Smooth muscle cell (in vitro differentiated cells): ENCODE data around the gene KRTAP5-5. TPM values are rescaled to one million over a fixed set of nuclear protein-coding genes. Genes with fewer than 3 reads are reported as not detected.
"Not testable (repeated sequence)": the region's sequence is repeated elsewhere in the genome, so short reads cannot be mapped to it uniquely, and the experiment has no call there.

ENCODE experiments used
- DNase-seq: peaks from one replicate; lab custom pipeline; 2025; ENCODE audit not compliant: unreplicated experiment; lab: John Stamatoyannopoulos, UW
- H2AFZ ChIP-seq: fragments of 200-600 bp; sonication (generic); 2 replicates; pipeline ENCODE4 v1.6.0; 2016; ENCODE audit warnings: antibody characterized with exemption, low read depth, mild to moderate bottlenecking
- H3F3A ChIP-seq: fragments of 200-600 bp; sonication (generic); 2 replicates; pipeline ENCODE4 v1.6.0; 2017; ENCODE audit warnings: antibody characterized with exemption, low read depth
- H3K27ac ChIP-seq: fragments of 200-600 bp; sonication (generic); 2 replicates; pipeline ENCODE4 v1.5.1; 2016; ENCODE audit warnings: low read depth, mild to moderate bottlenecking
- H3K27me3 ChIP-seq: fragments of 200-600 bp; sonication (generic); 2 replicates; pipeline ENCODE4 v1.6.1; 2016; ENCODE audit warnings: low read depth, mild to moderate bottlenecking
- H3K36me3 ChIP-seq: fragments of 200-600 bp; sonication (generic); 2 replicates; pipeline ENCODE4 v1.5.1; 2016; ENCODE audit warnings: low read depth
- H3K4me1 ChIP-seq: fragments of 200-600 bp; sonication (generic); 2 replicates; pipeline ENCODE4 v1.5.1; 2016; ENCODE audit warnings: low read depth
- H3K4me2 ChIP-seq: fragments of 200-600 bp; sonication (generic); 2 replicates; pipeline ENCODE4 v1.6.0; 2016; ENCODE audit warnings: mild to moderate bottlenecking
- H3K4me3 ChIP-seq: fragments of 200-600 bp; sonication (generic); 2 replicates; pipeline ENCODE4 v1.5.1; 2016; ENCODE audit warnings: mild to moderate bottlenecking
- H3K79me2 ChIP-seq: fragments of 200-600 bp; sonication (generic); 2 replicates; pipeline ENCODE4 v1.6.0; 2016; ENCODE audit warnings: low read depth, mild to moderate bottlenecking
- H3K9ac ChIP-seq: fragments of 200-600 bp; sonication (generic); 2 replicates; pipeline ENCODE4 v1.6.0; 2016; ENCODE audit warnings: low read depth
- H3K9me3 ChIP-seq: fragments of 200-600 bp; sonication (generic); replicated peaks from 2 replicates; pipeline ENCODE4 v1.5.1; 2016; ENCODE audit warnings: low read depth
- H4K20me1 ChIP-seq: fragments of 200-600 bp; sonication (generic); 2 replicates; pipeline ENCODE4 v1.6.0; 2016; ENCODE audit warnings: low read depth
- WGBS: methylation state at CpG from one replicate; pipeline ENCODE4 v1.1.7; 2016; ENCODE audit warnings: low lambda C conversion rate; 5-methylcytosine and 5-hydroxymethylcytosine counted together
- polyA plus RNA-seq: library from polyadenylated mRNA; unstranded; fragments of >200 nt; fragmentation: Nextera tagmentation; extraction: Ambion mirVana; gene quantifications from 2 replicates; pipeline ENCODE4 v1.2.1, GENCODE V29; 2016
- total RNA-seq: library from RNA; depleted of rRNA; stranded (reverse); fragments of >200 nt; gene quantifications from 2 replicates; pipeline ENCODE4 v1.2.3, GENCODE V29; 2014
- TF ChIP-seq, protein P1 (sequence below): fragments of 200-600 bp; sonication (generic); IDR thresholded peaks from 2 replicates; pipeline ENCODE4 v1.5.1; 2017; ENCODE audit warnings: borderline replicate concordance, mild to moderate bottlenecking, antibody characterized with exemption; ENCODE audit not compliant: insufficient read depth, poor library complexity, severe bottlenecking

KRTAP5-5 gene
- total and polyA plus RNA-seq, 2 experiments from 2014 or later = not detected

- Histone ChIP-seq H3K4me3 (no peak overlapping the region), H3K4me2 (no peak overlapping the region), H4K20me1 (no peaks in the 10 kb centered on the region), H3K27ac (no peak overlapping the region), H3F3A (peaks cover 15% of the 10 kb centered on the region), H2AFZ (no peak overlapping the region), H3K4me1 (peaks cover 4% of the 10 kb centered on the region), H3K9me3 (no peaks in the 10 kb centered on the region), H3K27me3 (no peaks in the 10 kb centered on the region), H3K36me3 (no peaks in the 10 kb centered on the region), H3K79me2 (no peaks in the 10 kb centered on the region), H3K9ac (no peak overlapping the region)
- DNase-seq = no peak
- TF ChIP-seq, protein P1, sequence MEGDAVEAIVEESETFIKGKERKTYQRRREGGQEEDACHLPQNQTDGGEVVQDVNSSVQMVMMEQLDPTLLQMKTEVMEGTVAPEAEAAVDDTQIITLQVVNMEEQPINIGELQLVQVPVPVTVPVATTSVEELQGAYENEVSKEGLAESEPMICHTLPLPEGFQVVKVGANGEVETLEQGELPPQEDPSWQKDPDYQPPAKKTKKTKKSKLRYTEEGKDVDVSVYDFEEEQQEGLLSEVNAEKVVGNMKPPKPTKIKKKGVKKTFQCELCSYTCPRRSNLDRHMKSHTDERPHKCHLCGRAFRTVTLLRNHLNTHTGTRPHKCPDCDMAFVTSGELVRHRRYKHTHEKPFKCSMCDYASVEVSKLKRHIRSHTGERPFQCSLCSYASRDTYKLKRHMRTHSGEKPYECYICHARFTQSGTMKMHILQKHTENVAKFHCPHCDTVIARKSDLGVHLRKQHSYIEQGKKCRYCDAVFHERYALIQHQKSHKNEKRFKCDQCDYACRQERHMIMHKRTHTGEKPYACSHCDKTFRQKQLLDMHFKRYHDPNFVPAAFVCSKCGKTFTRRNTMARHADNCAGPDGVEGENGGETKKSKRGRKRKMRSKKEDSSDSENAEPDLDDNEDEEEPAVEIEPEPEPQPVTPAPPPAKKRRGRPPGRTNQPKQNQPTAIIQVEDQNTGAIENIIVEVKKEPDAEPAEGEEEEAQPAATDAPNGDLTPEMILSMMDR = no peak
- WGBS = 82% methylated on average over 13 of the region's 13 CpGs
Measured at GRCh38 chr11:1668911-1669473, 39.4 kb downstream of the KRTAP5-5 start.

DNA sequence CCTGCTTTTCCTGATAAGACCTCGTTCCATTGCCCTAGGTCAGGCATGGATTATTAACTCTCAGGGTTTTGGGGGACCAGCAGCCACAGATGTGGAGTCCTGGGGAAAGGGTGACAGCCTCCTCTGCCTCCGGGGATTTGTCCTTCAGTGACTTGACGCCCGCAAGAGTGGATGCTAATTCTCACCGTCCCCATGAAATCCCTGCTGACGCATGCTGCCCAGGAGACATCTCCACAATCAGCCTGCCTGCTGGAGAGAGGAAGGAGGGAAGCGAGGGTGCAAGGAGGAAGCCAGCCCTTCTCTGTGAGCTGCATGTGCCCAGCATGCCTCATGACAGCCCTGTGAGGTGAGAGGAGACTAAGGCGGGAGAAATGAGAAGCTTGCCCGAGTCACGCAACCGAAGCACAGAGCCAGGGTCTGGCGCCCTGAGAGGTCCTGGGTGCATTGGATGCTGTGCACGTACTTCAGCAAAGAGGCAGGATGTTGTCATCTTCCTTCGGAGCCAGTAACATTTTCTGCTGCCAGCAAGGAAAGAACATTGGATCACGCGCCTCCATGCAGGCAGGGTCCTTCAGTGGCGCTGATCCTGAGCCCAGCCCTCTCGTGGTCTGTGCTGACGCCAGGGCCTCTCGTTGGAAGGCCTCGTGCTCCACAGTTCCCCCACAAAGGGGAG is 40.1 kb downstream of the KRTAP5-5 start:
- TF ChIP-seq, protein P1 = no peak
- Histone ChIP-seq H2AFZ (no peak overlapping the region), H3K9me3 (no peaks in the 10 kb centered on the region), H3K4me1 (peaks cover 11% of the 10 kb centered on the region), H3K36me3 (no peaks in the 10 kb centered on the region), H3F3A (peaks cover 15% of the 10 kb centered on the region), H3K27ac (no peak overlapping the region), H3K4me2 (no peak overlapping the region), H4K20me1 (no peaks in the 10 kb centered on the region), H3K27me3 (no peaks in the 10 kb centered on the region), H3K79me2 (no peaks in the 10 kb centered on the region), H3K9ac (no peak overlapping the region), H3K4me3 (no peak overlapping the region)
- 89% methylated on average over 20 of the region's 21 CpGs for WGBS
- no peak for DNase-seq

- 100% methylated on average over 1 of the region's 1 CpG for WGBS
- peaks cover 20% of the 10 kb centered on the region for H3F3A ChIP-seq
- H3K27me3 ChIP-seq, H3K9ac ChIP-seq, H3K9me3 ChIP-seq, DNase-seq, H3K79me2 ChIP-seq, H2AFZ ChIP-seq, H3K4me3 ChIP-seq, H4K20me1 ChIP-seq, H3K27ac ChIP-seq, H3K36me3 ChIP-seq, H3K4me2 ChIP-seq: not testable (repeated sequence)
- peaks cover 19% of the 10 kb centered on the region for H3K4me1 ChIP-seq
Measured at GRCh38 chr11:1670457-1670856, 40.9 kb downstream of the KRTAP5-5 start.

- no peaks in the 10 kb centered on the region for H4K20me1 ChIP-seq
- H3K4me3 ChIP-seq = no peak overlapping the region
- WGBS = 92% methylated on average over 7 of the region's 11 CpGs
- H3K79me2 ChIP-seq = no peaks in the 10 kb centered on the region
- H3K9me3 ChIP-seq = no peaks in the 10 kb centered on the region
- no peak overlapping the region for H3K9ac ChIP-seq
- H3F3A ChIP-seq = peaks cover 20% of the 10 kb centered on the region
- H3K4me1 ChIP-seq = peaks cover 24% of the 10 kb centered on the region
- no peak overlapping the region for H3K4me2 ChIP-seq
- H3K36me3 ChIP-seq = no peaks in the 10 kb centered on the region
- H3K27me3 ChIP-seq = no peaks in the 10 kb centered on the region
- DNase-seq = no peak
- TF ChIP-seq, protein P1 = no peak
- H3K27ac ChIP-seq = no peak overlapping the region
- no peak overlapping the region for H2AFZ ChIP-seq
Measured at GRCh38 chr11:1670905-1671371, 41.4 kb downstream of the KRTAP5-5 start.
